Panc1 (cell line): ENCODE results near the gene PCMT1.

Source experiments
- POLR2AphosphoS5 ChIP-seq: IDR thresholded peaks from 2 replicates; pipeline ENCODE4 v1.6.1; 2012; ENCODE audit warnings: mild to moderate bottlenecking, low read depth, low read length, moderate library complexity
- REST ChIP-seq, 2 experiments: IDR thresholded peaks; 2 replicates each; pipeline ENCODE4 v1.6.1; 2011 to 2012; ENCODE audit warnings: low read depth in 2 of 2, control low read depth in 1 of 2, low read length in 1 of 2, mild to moderate bottlenecking in 1 of 2, moderate library complexity in 1 of 2; ENCODE audit not compliant: insufficient read depth in 1 of 2
- SIN3A ChIP-seq: IDR thresholded peaks from 2 replicates; pipeline ENCODE4 v1.6.1; 2012; ENCODE audit warnings: low read depth, mild to moderate bottlenecking, low read length, moderate library complexity, borderline replicate concordance; ENCODE audit not compliant: insufficient read depth
- TCF7L2 ChIP-seq: IDR thresholded peaks from 2 replicates; pipeline ENCODE4 v1.6.1; 2011; ENCODE audit warnings: mild to moderate bottlenecking, low read depth, low read length, inconsistent platforms
- TF ChIP-seq, protein P1 (sequence below): fragments of 450-650 bp; IDR thresholded peaks from 2 replicates; pipeline ENCODE4 v1.5.1; 2017; ENCODE audit warnings: mild to moderate bottlenecking

DNA sequence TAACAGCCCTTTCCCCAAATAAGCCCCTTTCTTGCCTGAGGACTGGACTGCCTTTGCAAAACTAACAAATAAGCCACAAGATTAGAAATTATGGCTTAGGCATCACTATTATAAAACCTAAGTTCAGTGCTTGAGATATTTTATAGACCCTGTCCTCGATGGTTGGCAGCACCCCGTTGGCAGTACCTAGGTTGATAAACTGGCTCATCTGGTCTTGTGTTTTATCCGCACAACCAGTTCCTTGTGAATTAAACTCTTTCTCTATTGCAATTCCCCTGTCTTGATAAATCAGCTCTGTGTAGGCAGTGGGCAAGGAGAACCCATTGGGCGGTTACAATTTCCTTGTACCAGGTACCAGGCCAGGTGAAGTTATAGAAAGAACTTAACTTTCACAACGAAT lies 108.0 kb downstream of the PCMT1 start:
- TF ChIP-seq POLR2AphosphoS5 (no peak), SIN3A (no peak), REST (IDR thresholded peaks at IDR 0.05; ENCODE audit: insufficient read depth in 1 of 2, low read depth in 2 of 2, low read length in 1 of 2) (no peak), TCF7L2 (no peak)
- TF ChIP-seq, protein P1, sequence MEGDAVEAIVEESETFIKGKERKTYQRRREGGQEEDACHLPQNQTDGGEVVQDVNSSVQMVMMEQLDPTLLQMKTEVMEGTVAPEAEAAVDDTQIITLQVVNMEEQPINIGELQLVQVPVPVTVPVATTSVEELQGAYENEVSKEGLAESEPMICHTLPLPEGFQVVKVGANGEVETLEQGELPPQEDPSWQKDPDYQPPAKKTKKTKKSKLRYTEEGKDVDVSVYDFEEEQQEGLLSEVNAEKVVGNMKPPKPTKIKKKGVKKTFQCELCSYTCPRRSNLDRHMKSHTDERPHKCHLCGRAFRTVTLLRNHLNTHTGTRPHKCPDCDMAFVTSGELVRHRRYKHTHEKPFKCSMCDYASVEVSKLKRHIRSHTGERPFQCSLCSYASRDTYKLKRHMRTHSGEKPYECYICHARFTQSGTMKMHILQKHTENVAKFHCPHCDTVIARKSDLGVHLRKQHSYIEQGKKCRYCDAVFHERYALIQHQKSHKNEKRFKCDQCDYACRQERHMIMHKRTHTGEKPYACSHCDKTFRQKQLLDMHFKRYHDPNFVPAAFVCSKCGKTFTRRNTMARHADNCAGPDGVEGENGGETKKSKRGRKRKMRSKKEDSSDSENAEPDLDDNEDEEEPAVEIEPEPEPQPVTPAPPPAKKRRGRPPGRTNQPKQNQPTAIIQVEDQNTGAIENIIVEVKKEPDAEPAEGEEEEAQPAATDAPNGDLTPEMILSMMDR, result no peak
